Ramos (cell line): ENCODE measurements around the gene DPM2.

Source experiments
- in situ Hi-C: fragments of 300-500 bp; cut with MboI; formaldehyde crosslinking; loops from one replicate; pipeline ENCODE4 v1.14.3; 2022; ENCODE audit warnings: low sequenced_read_pairs; ENCODE audit not compliant: unreplicated experiment

DPM2 gene

GRCh38 chr9:127973169-127974000, 35.7 kb upstream of the DPM2 start:
- in situ Hi-C loops = no loop called here

GRCh38 chr9:127972236-127972871, 34.7 kb upstream of the DPM2 start:
- in situ Hi-C loops = no loop called here

- in situ Hi-C loops = no loop called here
Observed at GRCh38 chr9:127971357-127972235, 33.9 kb upstream of the DPM2 start.

GRCh38 chr9:127970401-127971313, 33.0 kb upstream of the DPM2 start:
- in situ Hi-C loops = no loop called here

GRCh38 chr9:127968700-127969383, 31.2 kb upstream of the DPM2 start:
- in situ Hi-C loops = no loop called here

GRCh38 chr9:127968042-127968441, 30.4 kb upstream of the DPM2 start:
- in situ Hi-C loops = no loop called here

- in situ Hi-C loops = no loop called here
Observed at GRCh38 chr9:127967151-127967809, 29.6 kb upstream of the DPM2 start.

- in situ Hi-C loops = no loop called here
Observed at GRCh38 chr9:127966416-127967150, 28.9 kb upstream of the DPM2 start.

- in situ Hi-C loops = no loop called here
Observed at GRCh38 chr9:127965953-127966352, 28.3 kb upstream of the DPM2 start.

- in situ Hi-C loops = no loop called here
Observed at GRCh38 chr9:127963359-127964064, 25.9 kb upstream of the DPM2 start.

- in situ Hi-C loops = no loop called here
Observed at GRCh38 chr9:127963041-127963358, 25.3 kb upstream of the DPM2 start.

GRCh38 chr9:127962278-127962677, 24.6 kb upstream of the DPM2 start:
- in situ Hi-C loops = no loop called here

GRCh38 chr9:127961613-127962155, 24.0 kb upstream of the DPM2 start:
- in situ Hi-C loops = no loop called here

GRCh38 chr9:127961155-127961490, 23.5 kb upstream of the DPM2 start:
- in situ Hi-C loops = no loop called here

- in situ Hi-C loops = no loop called here
Observed at GRCh38 chr9:127960410-127961154, 22.9 kb upstream of the DPM2 start.

GRCh38 chr9:127959841-127960409, 22.3 kb upstream of the DPM2 start:
- in situ Hi-C loops = no loop called here
